Measurements from ENCODE around the gene PMVK. TPM values are rescaled to one million over a fixed set of nuclear protein-coding genes. Genes with fewer than 3 reads are reported as not detected.
A peak's percentile ranks its signal among the peaks of the same experiment; 100 is the strongest.

Gene PMVK
- total RNA-seq, 1 experiment from 2014 or later: 26.8 TPM

GRCh38 chr1:154955718-154956543 lies 19.4 kb upstream of the PMVK start, which contains the start of gene PBXIP1 (continued):
- TF ChIP-seq AR (CRISPR knock-in tag; IDR thresholded peaks at IDR 0.05): 0 out of 2 replicates have a peak, but pooled peaks have one; percentile 21

DNA sequence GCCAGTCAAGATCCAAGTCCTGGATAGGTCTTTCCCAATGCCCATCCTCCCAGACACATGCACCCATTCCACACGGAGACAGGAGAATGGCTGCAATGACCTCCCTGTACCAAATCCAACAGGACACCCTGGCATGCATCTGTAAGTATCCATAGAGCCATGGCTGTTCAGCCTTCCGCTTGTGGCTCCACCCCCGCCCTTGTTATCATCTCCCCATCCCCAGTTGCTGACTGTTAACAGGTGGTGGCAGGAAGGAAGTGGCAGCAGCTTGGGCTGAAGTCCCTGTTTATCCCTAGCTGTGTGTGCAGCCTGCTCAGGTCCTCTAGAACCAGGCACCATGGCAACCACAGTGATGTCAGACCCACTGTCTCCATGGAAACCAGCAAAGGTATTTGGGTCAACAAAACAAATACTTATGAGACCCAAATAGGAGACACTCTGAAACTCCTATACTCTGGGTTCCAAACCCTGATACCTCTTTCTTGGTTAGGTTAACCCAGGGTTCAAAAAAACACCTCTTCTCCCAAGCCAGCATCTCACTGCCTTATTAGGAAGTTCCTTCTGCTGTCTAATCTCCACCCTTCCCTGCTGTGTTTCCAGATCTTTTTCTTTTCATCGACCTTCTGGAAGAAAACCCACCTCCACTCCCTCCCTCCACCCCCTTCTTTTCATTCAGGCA lies 18.7 kb upstream of the PMVK start:
- POLR2A ChIA-PET: interaction anchor here (1.3 to 4.6 kb wide), 7 partner anchors 11 to 85 kb away, joined by 3 to 66 read pairs (median 8); partner anchors contain the start of genes CKS1B, FLAD1, KCNN3 and PMVK
- Mint-ChIP-seq H3K27ac (peak overlapping the region; percentile 99), H3K36me3 (peaks cover 8% of the 10 kb centered on the region), H3K27me3 (ENCODE audit: low read depth) (no peaks in the 10 kb centered on the region), H3K4me3 (peak overlapping the region; percentile 97), H3K4me1 (peaks cover 48% of the 10 kb centered on the region), H3K9me3 (no peaks in the 10 kb centered on the region)
- ATAC-seq (peak; percentile 20), DNase-seq (ENCODE audit: low spot score) (peak; percentile 49)
- TF ChIP-seq GABPB1 (CRISPR knock-in tag; IDR thresholded peaks at IDR 0.05) (no peak), ZNF423 (CRISPR knock-in tag; IDR thresholded peaks at IDR 0.05) (no peak), FOXK1 (CRISPR knock-in tag; IDR thresholded peaks at IDR 0.05) (no peak), ZMAT4 (CRISPR knock-in tag; IDR thresholded peaks at IDR 0.05) (no peak), PRRX2 (CRISPR knock-in tag; IDR thresholded peaks at IDR 0.05) (no peak), HMGA2 (CRISPR knock-in tag; IDR thresholded peaks at IDR 0.05) (no peak), NFATC4 (CRISPR knock-in tag; IDR thresholded peaks at IDR 0.05) (no peak), ATF6 (CRISPR knock-in tag; IDR thresholded peaks at IDR 0.05) (no peak), TP53 (CRISPR knock-in tag; IDR thresholded peaks at IDR 0.05) (no peak), ZNF317 (CRISPR knock-in tag; IDR thresholded peaks at IDR 0.05; ENCODE audit: borderline replicate concordance, low read depth) (no peak), ZNF121 (CRISPR knock-in tag; IDR thresholded peaks at IDR 0.05) (no peak), JUN (CRISPR knock-in tag; IDR thresholded peaks at IDR 0.05) (no peak), TEAD1 (CRISPR knock-in tag; IDR thresholded peaks at IDR 0.05) (no peak), ZNF416 (CRISPR knock-in tag; IDR thresholded peaks at IDR 0.05) (no peak), ZBTB43 (CRISPR knock-in tag; IDR thresholded peaks at IDR 0.05) (no peak), EMX1 (CRISPR knock-in tag; IDR thresholded peaks at IDR 0.05) (no peak)
- TF ChIP-seq, protein P1, sequence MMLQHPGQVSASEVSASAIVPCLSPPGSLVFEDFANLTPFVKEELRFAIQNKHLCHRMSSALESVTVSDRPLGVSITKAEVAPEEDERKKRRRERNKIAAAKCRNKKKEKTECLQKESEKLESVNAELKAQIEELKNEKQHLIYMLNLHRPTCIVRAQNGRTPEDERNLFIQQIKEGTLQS (CRISPR knock-in tag; conservative IDR thresholded peaks at IDR 0.05): no peak
- TF ChIP-seq, protein P2, sequence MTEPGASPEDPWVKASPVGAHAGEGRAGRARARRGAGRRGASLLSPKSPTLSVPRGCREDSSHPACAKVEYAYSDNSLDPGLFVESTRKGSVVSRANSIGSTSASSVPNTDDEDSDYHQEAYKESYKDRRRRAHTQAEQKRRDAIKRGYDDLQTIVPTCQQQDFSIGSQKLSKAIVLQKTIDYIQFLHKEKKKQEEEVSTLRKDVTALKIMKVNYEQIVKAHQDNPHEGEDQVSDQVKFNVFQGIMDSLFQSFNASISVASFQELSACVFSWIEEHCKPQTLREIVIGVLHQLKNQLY (CRISPR knock-in tag; IDR thresholded peaks at IDR 0.05): no peak
- TF ChIP-seq, protein P3, sequence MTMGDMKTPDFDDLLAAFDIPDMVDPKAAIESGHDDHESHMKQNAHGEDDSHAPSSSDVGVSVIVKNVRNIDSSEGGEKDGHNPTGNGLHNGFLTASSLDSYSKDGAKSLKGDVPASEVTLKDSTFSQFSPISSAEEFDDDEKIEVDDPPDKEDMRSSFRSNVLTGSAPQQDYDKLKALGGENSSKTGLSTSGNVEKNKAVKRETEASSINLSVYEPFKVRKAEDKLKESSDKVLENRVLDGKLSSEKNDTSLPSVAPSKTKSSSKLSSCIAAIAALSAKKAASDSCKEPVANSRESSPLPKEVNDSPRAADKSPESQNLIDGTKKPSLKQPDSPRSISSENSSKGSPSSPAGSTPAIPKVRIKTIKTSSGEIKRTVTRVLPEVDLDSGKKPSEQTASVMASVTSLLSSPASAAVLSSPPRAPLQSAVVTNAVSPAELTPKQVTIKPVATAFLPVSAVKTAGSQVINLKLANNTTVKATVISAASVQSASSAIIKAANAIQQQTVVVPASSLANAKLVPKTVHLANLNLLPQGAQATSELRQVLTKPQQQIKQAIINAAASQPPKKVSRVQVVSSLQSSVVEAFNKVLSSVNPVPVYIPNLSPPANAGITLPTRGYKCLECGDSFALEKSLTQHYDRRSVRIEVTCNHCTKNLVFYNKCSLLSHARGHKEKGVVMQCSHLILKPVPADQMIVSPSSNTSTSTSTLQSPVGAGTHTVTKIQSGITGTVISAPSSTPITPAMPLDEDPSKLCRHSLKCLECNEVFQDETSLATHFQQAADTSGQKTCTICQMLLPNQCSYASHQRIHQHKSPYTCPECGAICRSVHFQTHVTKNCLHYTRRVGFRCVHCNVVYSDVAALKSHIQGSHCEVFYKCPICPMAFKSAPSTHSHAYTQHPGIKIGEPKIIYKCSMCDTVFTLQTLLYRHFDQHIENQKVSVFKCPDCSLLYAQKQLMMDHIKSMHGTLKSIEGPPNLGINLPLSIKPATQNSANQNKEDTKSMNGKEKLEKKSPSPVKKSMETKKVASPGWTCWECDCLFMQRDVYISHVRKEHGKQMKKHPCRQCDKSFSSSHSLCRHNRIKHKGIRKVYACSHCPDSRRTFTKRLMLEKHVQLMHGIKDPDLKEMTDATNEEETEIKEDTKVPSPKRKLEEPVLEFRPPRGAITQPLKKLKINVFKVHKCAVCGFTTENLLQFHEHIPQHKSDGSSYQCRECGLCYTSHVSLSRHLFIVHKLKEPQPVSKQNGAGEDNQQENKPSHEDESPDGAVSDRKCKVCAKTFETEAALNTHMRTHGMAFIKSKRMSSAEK (CRISPR knock-in tag; IDR thresholded peaks at IDR 0.05; ENCODE audit: borderline replicate concordance): no peak
- TF ChIP-seq, protein P4, sequence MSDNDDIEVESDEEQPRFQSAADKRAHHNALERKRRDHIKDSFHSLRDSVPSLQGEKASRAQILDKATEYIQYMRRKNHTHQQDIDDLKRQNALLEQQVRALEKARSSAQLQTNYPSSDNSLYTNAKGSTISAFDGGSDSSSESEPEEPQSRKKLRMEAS (CRISPR knock-in tag; IDR thresholded peaks at IDR 0.05): no peak
- CTCF ChIA-PET: interaction anchor here (0.6 to 3.8 kb wide), 27 partner anchors 17 to 409 kb away, joined by 3 to 77 read pairs (median 5); partner anchors contain the start of genes ADAM15, FLAD1, KRTCAP2 and LENEP
